Mesendoderm (in vitro differentiated cells): ENCODE results near the gene ZDHHC7.
A peak's percentile ranks its signal among the peaks of the same experiment; 100 is the strongest.

Source experiments
- DNase-seq: peaks from one replicate; pipeline ENCODE4 v3.0.0; 2013
- H2AK5ac ChIP-seq: 2 replicates; pipeline ENCODE4 v1.6.1; 2013; ENCODE audit warnings: low read length, inconsistent platforms
- H2BK120ac ChIP-seq: 2 replicates; pipeline ENCODE4 v1.6.1; 2013; ENCODE audit warnings: low read depth, mild to moderate bottlenecking, low read length, moderate library complexity, mixed read lengths
- H2BK15ac ChIP-seq: replicated peaks from 2 replicates; pipeline ENCODE4 v1.6.1; 2013; ENCODE audit warnings: low read depth, mild to moderate bottlenecking, moderate library complexity
- H2BK5ac ChIP-seq: 2 replicates; pipeline ENCODE4 v1.6.1; 2013; ENCODE audit warnings: low read length, inconsistent platforms
- H3K18ac ChIP-seq: 2 replicates; pipeline ENCODE4 v1.6.1; 2013; ENCODE audit warnings: mild to moderate bottlenecking, low read length, mixed read lengths
- H3K23ac ChIP-seq: one replicate; pipeline ENCODE4 v1.6.1; 2013; ENCODE audit warnings: low read length
- H3K27ac ChIP-seq: 2 replicates; pipeline ENCODE4 v1.5.1; 2013; ENCODE audit warnings: low read depth, mild to moderate bottlenecking, inconsistent platforms, low read length, moderate library complexity
- H3K27me3 ChIP-seq: 2 replicates; pipeline ENCODE4 v1.6.1; 2013; ENCODE audit warnings: low read length, control low read depth, mild to moderate bottlenecking, inconsistent platforms; ENCODE audit not compliant: insufficient read depth, poor library complexity
- H3K36me3 ChIP-seq: 2 replicates; pipeline ENCODE4 v1.6.1; 2013; ENCODE audit warnings: low read length, inconsistent platforms; ENCODE audit not compliant: control insufficient read depth, insufficient read depth
- H3K4ac ChIP-seq: one replicate; pipeline ENCODE4 v1.6.1; 2013; ENCODE audit warnings: low read depth, mild to moderate bottlenecking, low read length, moderate library complexity
- H3K4me1 ChIP-seq: 2 replicates; pipeline ENCODE4 v1.6.1; 2013; ENCODE audit warnings: low read depth, low read length, inconsistent platforms; ENCODE audit not compliant: control insufficient read depth
- H3K4me2 ChIP-seq: 2 replicates; pipeline ENCODE4 v1.6.1; 2013; ENCODE audit warnings: low read length
- H3K4me3 ChIP-seq: 2 replicates; pipeline ENCODE4 v1.5.1; 2013; ENCODE audit warnings: mild to moderate bottlenecking, low read length
- H3K56ac ChIP-seq: one replicate; pipeline ENCODE4 v1.6.1; 2013; ENCODE audit warnings: low read length
- H3K79me1 ChIP-seq: 2 replicates; pipeline ENCODE4 v1.6.1; 2013; ENCODE audit warnings: low read length, inconsistent platforms
- H3K79me2 ChIP-seq: 2 replicates; pipeline ENCODE4 v1.6.1; 2013; ENCODE audit warnings: mild to moderate bottlenecking, low read length; ENCODE audit not compliant: control insufficient read depth, insufficient read depth
- H3K9ac ChIP-seq: 2 replicates; pipeline ENCODE4 v1.6.1; 2013; ENCODE audit warnings: low read length, inconsistent platforms
- H4K5ac ChIP-seq: one replicate; pipeline ENCODE4 v1.6.1; 2013; ENCODE audit warnings: low read length
- H4K8ac ChIP-seq: one replicate; pipeline ENCODE4 v1.6.1; 2013; ENCODE audit warnings: low read depth, mild to moderate bottlenecking, control low read depth, low read length, moderate library complexity
- WGBS: extraction: QIAGEN DNeasy Blood & Tissue Kit; methylation state at CpG from one replicate; pipeline ENCODE4 v1.1.7; 2013; ENCODE audit warnings: low lambda C conversion rate, missing lambda C conversion rate; ENCODE audit not compliant: insufficient coverage; ENCODE audit errors: extremely low coverage; 5-methylcytosine and 5-hydroxymethylcytosine counted together

The ZDHHC7 gene

DNA sequence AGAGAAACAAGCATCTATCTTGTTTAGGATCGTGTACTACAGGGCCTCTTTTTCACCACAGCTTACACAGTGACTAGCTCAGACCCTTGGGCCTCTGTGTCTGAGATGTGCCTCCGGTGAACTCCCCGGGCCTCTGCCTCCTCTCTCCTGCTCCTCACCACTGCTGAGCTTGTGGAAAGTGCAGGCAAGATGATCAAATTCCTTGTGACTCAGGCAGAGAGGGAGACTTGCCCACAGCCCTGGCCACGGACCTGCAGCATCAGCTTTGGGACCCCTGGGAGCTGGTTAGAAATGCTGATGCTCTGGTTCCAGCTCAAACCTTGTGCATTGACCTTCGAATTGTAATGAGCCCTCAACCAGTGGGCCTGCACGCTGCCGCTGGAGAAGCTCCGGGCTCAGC is 79.8 kb downstream of the ZDHHC7 start:
- Histone ChIP-seq H3K9ac (no peak overlapping the region), H2BK120ac (no peak overlapping the region), H4K5ac (no peak overlapping the region), H3K4me3 (no peak overlapping the region), H3K79me2 (no peaks in the 10 kb centered on the region), H4K8ac (no peak overlapping the region), H3K18ac (no peak overlapping the region), H2AK5ac (no peak overlapping the region), H3K23ac (no peak overlapping the region), H3K4me2 (no peak overlapping the region), H3K27ac (no peak overlapping the region), H3K27me3 (no peaks in the 10 kb centered on the region), H2BK5ac (no peak overlapping the region), H3K56ac (no peak overlapping the region), H3K79me1 (no peaks in the 10 kb centered on the region), H3K36me3 (no peaks in the 10 kb centered on the region), H3K4me1 (no peaks in the 10 kb centered on the region), H2BK15ac (no peak overlapping the region), H3K4ac (no peak overlapping the region)
- no CpG with 5 or more reads among the region's 8 CpGs for WGBS
- no peak for DNase-seq

DNA sequence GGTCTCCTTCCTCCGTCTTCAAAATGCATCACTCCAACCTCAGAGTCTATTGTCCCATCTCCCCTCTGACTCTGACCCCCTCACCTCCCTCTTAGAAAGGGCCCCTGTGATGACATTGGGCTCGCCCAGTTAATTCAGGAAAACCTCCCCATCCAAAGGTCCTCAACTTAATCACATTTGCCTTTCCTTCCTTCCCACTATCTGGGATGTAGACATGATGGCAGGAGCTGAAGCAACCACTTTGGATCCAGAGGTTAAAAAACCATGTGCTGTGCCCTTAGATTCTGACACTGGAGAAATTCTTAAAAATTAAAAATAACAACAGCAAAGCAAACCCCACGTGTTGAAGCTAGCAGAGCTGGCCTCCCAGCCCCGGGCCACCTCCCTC is 80.2 kb downstream of the ZDHHC7 start:
- Histone ChIP-seq H3K56ac (no peak overlapping the region), H3K4me1 (no peaks in the 10 kb centered on the region), H2AK5ac (no peak overlapping the region), H3K79me2 (no peaks in the 10 kb centered on the region), H3K4me3 (no peak overlapping the region), H2BK5ac (no peak overlapping the region), H2BK15ac (no peak overlapping the region), H3K9ac (no peak overlapping the region), H3K4ac (no peak overlapping the region), H3K18ac (no peak overlapping the region), H4K8ac (no peak overlapping the region), H2BK120ac (no peak overlapping the region), H3K27ac (no peak overlapping the region), H3K36me3 (no peaks in the 10 kb centered on the region), H3K27me3 (no peaks in the 10 kb centered on the region), H4K5ac (no peak overlapping the region), H3K23ac (no peak overlapping the region), H3K4me2 (no peak overlapping the region), H3K79me1 (no peaks in the 10 kb centered on the region)
- WGBS = no CpG with 5 or more reads among the region's 4 CpGs
- DNase-seq = peak; percentile 32

GRCh38 chr16:84930298-84931106 is 80.8 kb downstream of the ZDHHC7 start:
- Histone ChIP-seq H3K56ac (no peak overlapping the region), H3K4me2 (no peak overlapping the region), H3K18ac (no peak overlapping the region), H3K27me3 (no peaks in the 10 kb centered on the region), H3K23ac (no peak overlapping the region), H3K79me2 (no peaks in the 10 kb centered on the region), H4K8ac (no peak overlapping the region), H3K27ac (no peak overlapping the region), H3K4me1 (no peaks in the 10 kb centered on the region), H3K4ac (no peak overlapping the region), H3K9ac (no peak overlapping the region), H2BK15ac (no peak overlapping the region), H3K36me3 (no peaks in the 10 kb centered on the region), H2BK120ac (no peak overlapping the region), H2BK5ac (no peak overlapping the region), H4K5ac (no peak overlapping the region), H2AK5ac (no peak overlapping the region), H3K4me3 (no peak overlapping the region), H3K79me1 (no peaks in the 10 kb centered on the region)
- WGBS = no CpG with 5 or more reads among the region's 8 CpGs
- no peak for DNase-seq

DNA sequence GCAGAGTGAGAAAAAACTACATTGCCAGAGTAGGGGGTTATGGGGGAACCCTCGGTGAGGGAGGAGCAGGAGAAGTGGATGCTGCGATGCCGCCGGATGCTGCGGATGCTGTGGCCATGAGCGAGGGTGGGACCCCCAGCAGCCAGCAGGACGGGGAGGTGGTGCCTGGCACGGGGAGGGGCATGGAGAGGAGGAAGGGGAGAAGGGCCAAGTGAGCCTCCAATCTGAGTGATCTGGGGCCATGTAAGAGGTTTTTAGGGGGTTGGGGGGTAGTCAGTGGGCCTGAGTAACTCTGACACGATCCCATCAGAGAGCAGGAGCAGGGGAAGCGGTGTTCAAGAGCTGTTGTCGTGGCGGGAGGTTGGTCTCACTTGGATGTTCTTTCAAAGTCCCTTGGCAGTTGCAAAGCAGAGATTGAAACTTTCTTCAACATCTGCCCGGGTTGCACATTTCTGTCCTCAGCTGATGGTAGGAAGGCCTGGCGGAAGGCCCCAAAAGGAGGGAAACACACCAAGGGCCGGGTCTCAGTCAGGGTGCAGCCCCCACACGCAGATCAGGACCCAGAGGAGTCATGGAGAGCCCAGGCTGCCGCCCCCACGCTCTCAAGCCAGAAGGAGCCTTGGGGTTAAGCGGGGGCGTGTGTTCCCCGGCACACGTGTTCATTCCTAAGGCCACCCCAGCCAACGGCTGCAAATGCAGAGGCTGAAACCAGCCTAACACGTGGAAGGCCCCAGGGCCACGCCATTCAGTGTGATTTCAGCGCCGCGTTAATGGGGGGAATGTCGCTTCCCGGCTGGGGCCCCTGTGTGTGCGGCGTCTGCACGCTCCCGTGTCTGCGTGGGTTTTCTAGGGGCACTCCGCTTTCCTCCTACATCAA is 81.7 kb downstream of the ZDHHC7 start:
- no peaks in the 10 kb centered on the region for H3K36me3 ChIP-seq
- no peak overlapping the region for H3K27ac ChIP-seq
- H3K4me2 ChIP-seq = no peak overlapping the region
- no peak overlapping the region for H3K23ac ChIP-seq
- no peak overlapping the region for H3K4ac ChIP-seq
- no peak overlapping the region for H2BK5ac ChIP-seq
- no peak overlapping the region for H3K9ac ChIP-seq
- H2BK120ac ChIP-seq = no peak overlapping the region
- no peaks in the 10 kb centered on the region for H3K79me1 ChIP-seq
- no peak overlapping the region for H3K18ac ChIP-seq
- DNase-seq = peak; percentile 32
- H4K8ac ChIP-seq = no peak overlapping the region
- H3K79me2 ChIP-seq = no peaks in the 10 kb centered on the region
- H3K27me3 ChIP-seq = no peaks in the 10 kb centered on the region
- no peak overlapping the region for H2AK5ac ChIP-seq
- H3K56ac ChIP-seq = no peak overlapping the region
- H3K4me3 ChIP-seq = no peak overlapping the region
- no CpG with 5 or more reads among the region's 36 CpGs for WGBS
- no peaks in the 10 kb centered on the region for H3K4me1 ChIP-seq
- H4K5ac ChIP-seq = no peak overlapping the region
- H2BK15ac ChIP-seq = no peak overlapping the region

GRCh38 chr16:84928679-84929420 is 82.5 kb downstream of the ZDHHC7 start:
- Histone ChIP-seq H3K4ac (no peak overlapping the region), H2AK5ac (no peak overlapping the region), H3K4me1 (no peaks in the 10 kb centered on the region), H2BK120ac (no peak overlapping the region), H3K79me1 (no peaks in the 10 kb centered on the region), H3K4me2 (no peak overlapping the region), H2BK15ac (no peak overlapping the region), H3K27ac (no peak overlapping the region), H3K18ac (no peak overlapping the region), H2BK5ac (no peak overlapping the region), H4K8ac (no peak overlapping the region), H3K4me3 (no peak overlapping the region), H3K79me2 (no peaks in the 10 kb centered on the region), H3K36me3 (no peaks in the 10 kb centered on the region), H3K23ac (no peak overlapping the region), H4K5ac (no peak overlapping the region), H3K27me3 (no peaks in the 10 kb centered on the region), H3K56ac (no peak overlapping the region), H3K9ac (no peak overlapping the region)
- no peak for DNase-seq
- no CpG with 5 or more reads among the region's 16 CpGs for WGBS
